Keratinocyte (primary cell): Measurements from ENCODE around the gene CHST15. TPM values are rescaled to one million over a fixed set of nuclear protein-coding genes. Genes with fewer than 3 reads are reported as not detected.
"Not testable (repeated sequence)": the region's sequence is repeated elsewhere in the genome, so short reads cannot be mapped to it uniquely, and the experiment has no call there.

Experiments
- DNase-seq: peaks from one replicate; pipeline ENCODE4 v3.0.0-alpha.2; 2011; ENCODE audit warnings: low read depth, missing footprints, low spot score
- FAIRE-seq: peaks from 2 replicates; lab custom pipeline; 2011; peaks lifted over from hg19 to GRCh38; lab: Jason Lieb, UNC
- H2AFZ ChIP-seq: 2 replicates; pipeline ENCODE4 v1.6.0; 2012; ENCODE audit warnings: low read length, control low read depth, inconsistent platforms; ENCODE audit not compliant: control insufficient read depth
- H3K27ac ChIP-seq: 2 replicates; pipeline ENCODE4 v1.5.1; 2011; ENCODE audit warnings: low read length; ENCODE audit not compliant: control insufficient read depth, insufficient read depth
- H3K27me3 ChIP-seq: 3 replicates; pipeline ENCODE4 v1.6.0; 2011; ENCODE audit warnings: low read length; ENCODE audit not compliant: control insufficient read depth, insufficient read depth; ENCODE audit errors: extremely low read depth
- H3K36me3 ChIP-seq, 2 experiments: 2 replicates in 1 of 2; 3 replicates in 1 of 2; pipeline ENCODE4 v1.5.1; 2011; ENCODE audit warnings: low read length in 2 of 2, mild to moderate bottlenecking in 1 of 2; ENCODE audit not compliant: control insufficient read depth in 2 of 2, insufficient read depth in 2 of 2; ENCODE audit errors: extremely low read depth in 1 of 2
- H3K4me1 ChIP-seq: 3 replicates; pipeline ENCODE4 v1.5.1; 2011; ENCODE audit warnings: low read length; ENCODE audit not compliant: control insufficient read depth, insufficient read depth; ENCODE audit errors: extremely low read depth
- H3K4me2 ChIP-seq: 3 replicates; pipeline ENCODE4 v1.6.0; 2011; ENCODE audit warnings: low read depth, low read length; ENCODE audit not compliant: control insufficient read depth, insufficient read depth; ENCODE audit errors: extremely low read depth
- H3K4me3 ChIP-seq, 3 experiments: fragments of 200-600 bp in 1 of 3; sonication (generic) in 1 of 3; 2 replicates in 2 of 3; 3 replicates in 1 of 3; pipeline ENCODE4 v1.5.1; 2011 to 2016; ENCODE audit warnings: low read length in 3 of 3, mild to moderate bottlenecking in 3 of 3, control low read depth in 2 of 3, inconsistent platforms in 1 of 3, low read depth in 1 of 3, mixed read lengths in 1 of 3, mixed run types in 1 of 3, moderate library complexity in 1 of 3; ENCODE audit not compliant: control insufficient read depth in 2 of 3, insufficient read depth in 2 of 3; ENCODE audit errors: extremely low read depth in 1 of 3
- H3K79me2 ChIP-seq: 2 replicates; pipeline ENCODE4 v1.6.0; 2012; ENCODE audit warnings: low read length; ENCODE audit not compliant: control insufficient read depth, insufficient read depth
- H3K9ac ChIP-seq: 3 replicates; pipeline ENCODE4 v1.6.0; 2011; ENCODE audit warnings: low read length; ENCODE audit not compliant: control insufficient read depth, insufficient read depth; ENCODE audit errors: extremely low read depth
- H3K9me1 ChIP-seq: 3 replicates; pipeline ENCODE4 v1.6.0; 2011; ENCODE audit warnings: low read length; ENCODE audit not compliant: control insufficient read depth, insufficient read depth; ENCODE audit errors: extremely low read depth
- H3K9me3 ChIP-seq: 2 replicates; pipeline ENCODE4 v1.5.1; 2012; ENCODE audit warnings: low read depth, low read length; ENCODE audit not compliant: control insufficient read depth
- H4K20me1 ChIP-seq: 3 replicates; pipeline ENCODE4 v1.6.0; 2011; ENCODE audit warnings: low read length; ENCODE audit not compliant: control insufficient read depth, insufficient read depth; ENCODE audit errors: extremely low read depth
- EZH2 ChIP-seq: IDR thresholded peaks from one replicate; pipeline ENCODE4 v1.6.1; 2012; ENCODE audit warnings: inconsistent platforms, mild to moderate bottlenecking, low read length, moderate library complexity
- dilution Hi-C: fragments of 300-500 bp; cut with MboI; formaldehyde crosslinking; loops from one replicate; pipeline ENCODE4 v1.7.0; 2020; ENCODE audit warnings: low sequenced_read_pairs; ENCODE audit not compliant: extremely low pct_ligation_motif_present
- polyA plus RNA-seq, 5 experiments: library from polyadenylated mRNA; depleted of rRNA in 3 of 5; stranded (reverse) in 3 of 5; stranded (forward) in 1 of 5; unstranded in 1 of 5; fragments of >200 nt; gene quantifications; 1 replicate in 1 of 5; 2 replicates in 3 of 5; 3 replicates in 1 of 5; pipeline versions ENCODE4 v1.2.1 to v1.2.3, GENCODE V29; 2011 to 2012; ENCODE audit warnings: missing spikeins in 2 of 5, low read depth in 1 of 5, low replicate concordance in 1 of 5
- TF ChIP-seq, protein P1 (sequence below), 3 experiments: IDR thresholded peaks in 1 of 3; conservative IDR thresholded peaks in 1 of 3; optimal IDR thresholded peaks in 1 of 3; 2 replicates in 2 of 3; 3 replicates in 1 of 3; pipeline versions ENCODE3 to v1.5.1; 2011; ENCODE audit warnings: low read length in 3 of 3, mild to moderate bottlenecking in 3 of 3, moderate library complexity in 2 of 3, control low read depth in 1 of 3, inconsistent platforms in 1 of 3; ENCODE audit not compliant: insufficient read depth in 2 of 3; ENCODE audit errors: extremely low read depth in 1 of 3

Gene CHST15
- polyA plus RNA-seq, 1 donor (not counting 4 experiments of a cell fraction or from before 2014, with no cell fraction given), result 24.5 TPM

DNA sequence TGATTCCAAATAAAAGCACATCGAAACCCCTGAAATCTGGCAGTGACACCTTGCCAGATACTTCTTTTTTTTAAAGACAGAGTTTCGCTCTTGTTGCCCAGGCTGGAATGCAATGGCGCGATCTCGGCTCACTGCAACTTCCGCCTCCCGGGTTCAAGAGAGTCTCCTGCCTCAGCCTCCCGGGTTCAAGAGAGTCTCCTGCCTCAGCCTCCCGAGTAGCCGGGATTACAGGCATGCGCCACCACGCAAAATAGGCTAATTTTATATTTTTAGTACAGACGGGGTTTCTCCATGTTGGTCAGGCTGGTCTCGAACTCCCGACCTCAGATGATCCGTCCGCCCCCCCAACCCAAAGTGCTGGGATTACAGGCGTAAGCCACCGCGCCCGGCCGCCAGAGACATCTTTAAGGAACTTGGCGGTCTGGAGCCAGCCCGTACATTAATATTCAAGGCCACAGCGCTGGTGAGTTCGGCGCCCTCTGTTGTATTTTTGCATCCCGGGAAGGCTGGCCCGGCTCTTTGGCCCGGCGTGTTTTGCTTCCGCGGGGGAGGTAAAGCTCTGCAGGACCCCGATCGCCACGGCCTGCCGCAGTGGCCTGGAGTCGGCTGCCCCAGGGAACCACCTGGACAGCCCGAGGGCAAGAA lies 498 bp upstream of the CHST15 start:
- FAIRE-seq, H3K9me3 ChIP-seq, H3K27me3 ChIP-seq, H3K36me3 ChIP-seq, H3K9me1 ChIP-seq, dilution Hi-C loops, DNase-seq: not testable (repeated sequence)
- Histone ChIP-seq H4K20me1 (peaks cover 11% of the 10 kb centered on the region), H3K4me2 (peak overlapping the region; percentile 64), H2AFZ (peak overlapping the region; percentile 53), H3K4me1 (peaks cover 34% of the 10 kb centered on the region), H3K9ac (peak overlapping the region; percentile 89), H3K4me3 (peak overlapping the region; percentile 73 to 90 (median 86)), H3K79me2 (peaks cover 34% of the 10 kb centered on the region), H3K27ac (peak overlapping the region; percentile 84)
- TF ChIP-seq, protein P1, sequence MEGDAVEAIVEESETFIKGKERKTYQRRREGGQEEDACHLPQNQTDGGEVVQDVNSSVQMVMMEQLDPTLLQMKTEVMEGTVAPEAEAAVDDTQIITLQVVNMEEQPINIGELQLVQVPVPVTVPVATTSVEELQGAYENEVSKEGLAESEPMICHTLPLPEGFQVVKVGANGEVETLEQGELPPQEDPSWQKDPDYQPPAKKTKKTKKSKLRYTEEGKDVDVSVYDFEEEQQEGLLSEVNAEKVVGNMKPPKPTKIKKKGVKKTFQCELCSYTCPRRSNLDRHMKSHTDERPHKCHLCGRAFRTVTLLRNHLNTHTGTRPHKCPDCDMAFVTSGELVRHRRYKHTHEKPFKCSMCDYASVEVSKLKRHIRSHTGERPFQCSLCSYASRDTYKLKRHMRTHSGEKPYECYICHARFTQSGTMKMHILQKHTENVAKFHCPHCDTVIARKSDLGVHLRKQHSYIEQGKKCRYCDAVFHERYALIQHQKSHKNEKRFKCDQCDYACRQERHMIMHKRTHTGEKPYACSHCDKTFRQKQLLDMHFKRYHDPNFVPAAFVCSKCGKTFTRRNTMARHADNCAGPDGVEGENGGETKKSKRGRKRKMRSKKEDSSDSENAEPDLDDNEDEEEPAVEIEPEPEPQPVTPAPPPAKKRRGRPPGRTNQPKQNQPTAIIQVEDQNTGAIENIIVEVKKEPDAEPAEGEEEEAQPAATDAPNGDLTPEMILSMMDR (optimal IDR thresholded peaks at IDR 0.05 in 1 of 3, IDR thresholded peaks at IDR 0.05 in 1 of 3, conservative IDR thresholded peaks at IDR 0.05 in 1 of 3; ENCODE audit: extremely low read depth in 1 of 3, insufficient read depth in 2 of 3, low read length in 3 of 3), result peak in 1 of 3 experiments; percentile 28

DNA sequence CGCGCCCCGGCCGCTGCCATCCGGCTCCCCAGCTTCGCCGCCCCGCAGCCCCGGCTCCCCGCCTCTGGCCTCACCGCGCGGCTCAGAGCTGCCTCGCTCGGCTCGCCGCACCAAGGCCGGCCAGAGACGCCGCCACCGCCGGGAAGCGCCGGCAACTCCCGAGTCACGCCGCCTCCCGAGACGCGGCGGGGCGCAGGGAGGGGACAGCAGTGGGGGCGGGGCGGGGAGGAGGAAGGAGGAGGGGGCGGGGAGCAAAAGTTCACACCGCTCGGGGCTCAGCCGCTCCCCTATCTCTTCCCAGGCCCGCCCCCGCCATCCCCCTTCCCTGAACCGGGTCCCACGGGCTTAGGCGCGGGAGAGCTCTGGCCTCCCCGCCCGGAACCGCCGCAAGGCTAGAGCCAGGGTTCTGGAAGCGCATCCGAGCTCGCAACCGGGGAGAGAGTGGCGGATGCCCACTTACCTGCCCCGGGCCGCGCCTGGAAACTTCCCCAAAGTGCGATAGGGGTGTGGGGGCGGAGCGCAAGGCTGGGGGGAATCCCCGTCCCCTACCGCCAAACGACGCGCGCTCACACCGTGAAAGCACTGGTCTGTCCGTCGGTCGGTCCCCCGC lies 1.0 kb downstream of the CHST15 start:
- H3K4me2 ChIP-seq, result peak overlapping the region; percentile 77
- H3K4me1 ChIP-seq, result peaks cover 40% of the 10 kb centered on the region

More for the DNA sequence above, 1.0 kb downstream of the CHST15 start:
- dilution Hi-C loops, result no loop called here
- H3K9me3 ChIP-seq, result peaks cover 3% of the 10 kb centered on the region
- no peak for FAIRE-seq
- DNase-seq, result no peak
- peaks cover 0 to 3% of the 10 kb centered on the region in 2 experiments for H3K36me3 ChIP-seq
- H3K27me3 ChIP-seq, result no peaks in the 10 kb centered on the region
- peaks cover 37% of the 10 kb centered on the region for H3K79me2 ChIP-seq
- H3K4me3 ChIP-seq, result peak overlapping the region; percentile 74 to 90 (median 86)
- H3K27ac ChIP-seq, result peak overlapping the region; percentile 84
- TF ChIP-seq EZH2, result no peak
- TF ChIP-seq, protein P1 (optimal IDR thresholded peaks at IDR 0.05 in 1 of 3, IDR thresholded peaks at IDR 0.05 in 1 of 3, conservative IDR thresholded peaks at IDR 0.05 in 1 of 3; ENCODE audit: extremely low read depth in 1 of 3, insufficient read depth in 2 of 3, low read length in 3 of 3), result no peak
- peaks cover 6% of the 10 kb centered on the region for H3K9me1 ChIP-seq
- peaks cover 15% of the 10 kb centered on the region for H4K20me1 ChIP-seq
- H2AFZ ChIP-seq, result peak overlapping the region; percentile 46
- H3K9ac ChIP-seq, result peak overlapping the region; percentile 89
